Left ventricle myocardium superior (tissue), 1 donor: Measurements from ENCODE around the gene TYRP1. TPM values are rescaled to one million over a fixed set of nuclear protein-coding genes. Genes with fewer than 3 reads are reported as not detected.

Source experiments
- ATAC-seq: fragments of 200-7000 bp; cut with Tn5 transposase; one replicate; pipeline ENCODE4 v1.9.1; 2020; ENCODE audit warnings: mild to moderate bottlenecking, moderate library complexity
- DNase-seq: peaks from one replicate; pipeline ENCODE4 v3.0.0-alpha.2; 2020
- intact Hi-C: fragments of 100-400 bp; cut with micrococcal nuclease; formaldehyde crosslinking; loops from one replicate; pipeline ENCODE4 v1.11.0; 2022
- total RNA-seq: library from RNA; stranded (reverse); fragmentation: NEBNext Ultra II Directional; extraction: Animal tissue kit (Norgen Biotek cat#: 25700); gene quantifications from one replicate; pipeline ENCODE4 v1.2.1, GENCODE V29; 2021
- donor health status: DM: no; HTN: yes; CAD: no; lungs with severe emphysema.

The TYRP1 gene
- total RNA-seq, 1 donor from 2014 or later: 43.8 TPM

DNA sequence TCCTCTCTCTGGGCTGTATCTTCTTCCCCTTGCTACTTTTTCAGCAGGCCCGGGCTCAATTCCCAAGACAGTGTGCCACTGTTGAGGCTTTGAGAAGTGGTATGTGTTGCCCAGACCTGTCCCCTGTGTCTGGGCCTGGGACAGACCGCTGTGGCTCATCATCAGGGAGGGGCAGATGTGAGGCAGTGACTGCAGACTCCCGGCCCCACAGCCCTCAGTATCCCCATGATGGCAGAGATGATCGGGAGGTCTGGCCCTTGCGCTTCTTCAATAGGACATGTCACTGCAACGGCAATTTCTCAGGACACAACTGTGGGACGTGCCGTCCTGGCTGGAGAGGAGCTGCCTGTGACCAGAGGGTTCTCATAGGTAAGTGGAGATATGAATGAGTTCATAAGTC is 828 bp downstream of the TYRP1 start:
- ATAC-seq: no peak
- DNase-seq: no peak
- intact Hi-C loops: no loop called here

- DNase-seq (peak; percentile 34), ATAC-seq (peak; percentile 90)
- intact Hi-C loops: no loop called here
Measured at GRCh38 chr9:12695474-12695873, 2.3 kb downstream of the TYRP1 start.

DNA sequence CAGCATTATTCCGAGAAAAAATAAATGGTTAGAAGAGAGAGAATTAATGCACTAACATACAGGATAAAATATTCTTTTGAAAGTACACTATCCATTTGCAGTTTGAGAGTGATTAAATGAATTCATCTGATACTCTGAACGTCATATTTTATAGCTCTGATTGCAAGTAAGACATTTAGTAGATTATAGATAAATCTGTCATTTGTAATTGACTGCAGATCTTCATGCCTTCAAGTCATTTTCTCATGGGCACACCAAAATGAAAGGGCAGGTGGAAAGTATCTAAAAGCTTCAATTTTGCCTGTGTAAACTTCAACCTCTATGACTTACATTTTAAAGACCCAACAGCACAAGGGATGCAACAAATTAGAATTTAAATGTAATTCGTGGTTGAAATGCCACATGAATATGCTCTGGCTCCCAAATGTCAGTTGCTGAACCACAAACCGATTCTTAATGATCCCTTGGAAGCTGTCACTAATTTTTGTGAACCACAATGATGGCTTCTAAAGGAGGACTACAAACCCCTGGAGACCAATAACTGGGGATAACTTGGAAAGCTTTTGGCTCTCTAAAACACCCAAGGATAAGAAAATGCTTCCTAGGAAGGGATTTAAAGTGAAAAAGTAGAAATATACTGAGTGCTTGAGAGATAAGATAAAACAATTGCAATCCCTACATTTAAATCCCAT is 3.9 kb downstream of the TYRP1 start:
- intact Hi-C loops: no loop called here
- DNase-seq (no peak), ATAC-seq (no peak)

DNA sequence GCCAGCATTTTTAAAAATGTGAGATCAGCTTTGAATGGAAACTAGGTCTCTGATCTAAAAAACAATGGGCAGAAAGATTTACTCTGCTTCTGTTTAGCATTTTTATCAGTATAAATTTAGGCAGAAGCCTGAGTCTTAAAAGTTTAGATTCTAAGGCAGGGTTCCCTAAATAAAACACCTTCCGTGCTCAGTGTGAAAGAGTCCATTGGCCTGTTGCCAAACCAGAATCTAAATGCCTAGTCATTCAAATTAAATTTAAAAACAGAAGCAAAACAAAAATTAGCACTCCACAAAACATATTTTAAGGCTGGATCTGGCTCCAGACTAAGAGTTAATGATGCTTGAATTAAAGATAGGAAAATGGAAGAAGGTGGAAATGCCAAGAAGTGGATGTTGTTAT is 4.5 kb downstream of the TYRP1 start:
- DNase-seq (no peak), ATAC-seq (no peak)
- intact Hi-C loops: no loop called here

DNA sequence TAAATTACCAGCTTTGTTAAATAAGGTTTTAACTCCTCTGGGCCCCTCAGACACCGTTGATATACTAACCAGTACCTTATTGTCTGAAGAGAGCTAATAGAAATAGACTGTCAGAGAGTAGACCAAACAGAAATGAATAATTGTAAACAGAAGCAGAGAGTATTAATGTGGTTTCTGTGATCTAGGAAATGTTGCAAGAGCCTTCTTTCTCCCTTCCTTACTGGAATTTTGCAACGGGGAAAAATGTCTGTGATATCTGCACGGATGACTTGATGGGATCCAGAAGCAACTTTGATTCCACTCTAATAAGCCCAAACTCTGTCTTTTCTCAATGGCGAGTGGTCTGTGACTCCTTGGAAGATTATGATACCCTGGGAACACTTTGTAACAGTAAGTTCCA is 5.1 kb downstream of the TYRP1 start:
- intact Hi-C loops: no loop called here
- no peak for ATAC-seq
- no peak for DNase-seq

- intact Hi-C loops: no loop called here
- DNase-seq (no peak), ATAC-seq (peak; percentile 59)
Measured at GRCh38 chr9:12698986-12699385, 5.8 kb downstream of the TYRP1 start.

GRCh38 chr9:12699529-12699928 is 6.3 kb downstream of the TYRP1 start:
- ATAC-seq (no peak), DNase-seq (no peak)
- intact Hi-C loops: no loop called here

GRCh38 chr9:12701126-12701525 is 7.9 kb downstream of the TYRP1 start:
- intact Hi-C loops: no loop called here
- DNase-seq (no peak), ATAC-seq (no peak)

GRCh38 chr9:12702160-12702758 is 9.1 kb downstream of the TYRP1 start:
- intact Hi-C loops: no loop called here
- DNase-seq (no peak), ATAC-seq (peak; percentile 69)

- intact Hi-C loops: no loop called here
- DNase-seq (no peak), ATAC-seq (no peak)
Measured at GRCh38 chr9:12703996-12704395, 10.8 kb downstream of the TYRP1 start.

GRCh38 chr9:12705738-12706391 is 12.7 kb downstream of the TYRP1 start:
- DNase-seq (no peak), ATAC-seq (no peak)
- intact Hi-C loops: no loop called here

DNA sequence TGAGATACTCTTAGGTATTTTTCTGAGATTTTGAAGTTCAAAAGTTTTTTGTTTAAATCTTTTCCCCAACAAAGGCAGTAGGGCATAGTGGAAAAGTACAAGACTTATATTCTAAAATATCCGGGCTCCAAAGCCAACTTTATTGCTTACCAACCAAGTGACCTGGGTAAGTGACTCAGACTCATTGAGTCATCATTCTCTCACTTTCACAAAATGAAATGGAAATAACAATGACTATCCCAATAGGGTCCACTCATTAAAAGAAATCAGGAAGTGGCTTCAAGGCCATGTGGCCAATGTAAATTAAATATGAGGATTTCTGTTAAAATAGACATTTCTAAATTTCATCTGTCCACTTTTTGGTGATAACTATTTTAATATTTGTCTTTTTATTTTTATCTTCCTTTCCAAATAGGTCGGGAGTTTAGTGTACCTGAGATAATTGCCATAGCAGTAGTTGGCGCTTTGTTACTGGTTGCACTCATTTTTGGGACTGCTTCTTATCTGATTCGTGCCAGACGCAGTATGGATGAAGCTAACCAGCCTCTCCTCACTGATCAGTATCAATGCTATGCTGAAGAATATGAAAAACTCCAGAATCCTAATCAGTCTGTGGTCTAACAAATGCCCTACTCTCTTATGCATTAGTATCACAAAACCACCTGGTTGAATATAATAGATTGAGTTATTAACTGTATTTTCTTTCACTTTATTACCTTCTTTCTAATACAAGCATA is 15.5 kb downstream of the TYRP1 start:
- no peak for ATAC-seq
- intact Hi-C loops: no loop called here
- DNase-seq: no peak

DNA sequence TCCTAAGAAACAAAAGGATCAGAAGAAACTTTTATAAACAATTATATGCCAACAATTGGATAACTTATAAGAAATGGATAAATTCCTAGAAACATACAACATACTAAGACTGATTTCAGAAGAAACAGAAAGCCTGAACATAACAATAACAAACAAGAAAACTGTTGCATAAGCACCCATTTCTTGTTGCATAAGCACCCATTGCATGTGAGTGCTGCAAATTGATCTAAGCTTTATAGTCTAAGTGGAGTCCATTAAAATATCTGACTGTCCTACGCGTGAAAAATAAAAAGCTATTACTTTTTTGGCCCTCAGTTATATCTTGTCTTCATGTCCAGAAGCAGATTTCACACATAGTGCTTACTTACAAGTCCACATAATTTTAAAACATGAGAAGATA is 19.3 kb downstream of the TYRP1 start:
- no peak for ATAC-seq

DNA sequence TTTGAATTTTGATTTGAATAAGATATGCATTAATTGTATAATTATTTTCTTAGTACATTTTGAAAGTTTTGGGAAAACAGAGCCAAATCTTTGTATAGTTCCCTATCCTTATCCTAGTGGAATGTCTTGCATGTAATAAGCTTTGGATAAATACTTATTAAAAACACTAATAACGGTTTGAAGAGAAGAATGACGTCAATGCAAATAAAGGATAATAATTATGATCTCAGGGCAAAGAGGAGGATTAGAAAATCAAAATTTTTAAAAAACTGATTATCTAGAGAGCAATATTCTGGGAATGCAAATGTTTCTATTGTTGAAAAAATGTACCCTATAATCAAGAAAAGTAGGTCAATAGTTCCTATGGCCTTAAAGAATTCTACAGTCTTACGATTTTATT is 22.1 kb downstream of the TYRP1 start:
- DNase-seq (no peak), ATAC-seq (no peak)
- intact Hi-C loops: no loop called here

More for the DNA sequence above, 19.3 kb downstream of the TYRP1 start:
- DNase-seq: no peak
- intact Hi-C loops: no loop called here

DNA sequence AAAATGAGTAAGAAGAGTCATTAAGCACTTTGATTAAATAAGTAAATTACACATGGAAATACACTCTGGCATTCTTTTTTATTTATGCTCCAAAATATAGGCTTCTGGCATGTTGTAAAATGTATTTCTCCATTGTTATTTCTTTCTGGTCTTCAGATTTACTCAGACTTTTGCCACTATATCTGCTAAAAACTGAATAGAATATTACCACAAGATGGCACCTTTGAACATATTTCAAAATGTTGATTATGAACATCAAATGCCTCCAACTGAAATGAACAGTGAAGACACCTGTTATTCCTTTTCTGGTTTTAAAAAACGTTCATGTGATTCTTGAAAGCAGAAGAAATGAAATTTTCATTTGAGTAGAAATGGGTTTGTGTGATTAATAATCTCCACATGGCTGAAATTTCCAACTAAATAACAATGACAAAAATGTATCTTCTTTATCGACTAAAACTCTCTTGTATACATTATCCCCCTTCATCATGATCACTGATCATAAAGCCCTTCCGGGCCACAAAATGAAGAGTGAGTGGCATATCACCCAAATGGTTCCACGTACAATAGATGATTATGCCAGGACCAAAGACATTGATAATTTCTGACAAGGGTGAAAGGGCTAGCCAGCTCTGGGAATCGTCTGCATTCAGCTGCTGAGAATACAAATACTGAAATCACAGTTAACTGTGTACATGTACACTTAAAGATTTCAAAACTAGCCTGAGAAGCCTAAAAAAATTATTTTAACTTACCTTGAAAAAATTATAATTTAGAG is 23.8 kb downstream of the TYRP1 start:
- intact Hi-C loops: no loop called here
- no peak for DNase-seq

GRCh38 chr9:12717907-12718306 is 24.7 kb downstream of the TYRP1 start:
- ATAC-seq (no peak), DNase-seq (no peak)
- intact Hi-C loops: loop anchor here (2.0 kb wide), 1 partner anchor 371 kb away; no protein-coding TSS in a partner anchor

More for the DNA sequence above, 23.8 kb downstream of the TYRP1 start:
- ATAC-seq: no peak

DNA sequence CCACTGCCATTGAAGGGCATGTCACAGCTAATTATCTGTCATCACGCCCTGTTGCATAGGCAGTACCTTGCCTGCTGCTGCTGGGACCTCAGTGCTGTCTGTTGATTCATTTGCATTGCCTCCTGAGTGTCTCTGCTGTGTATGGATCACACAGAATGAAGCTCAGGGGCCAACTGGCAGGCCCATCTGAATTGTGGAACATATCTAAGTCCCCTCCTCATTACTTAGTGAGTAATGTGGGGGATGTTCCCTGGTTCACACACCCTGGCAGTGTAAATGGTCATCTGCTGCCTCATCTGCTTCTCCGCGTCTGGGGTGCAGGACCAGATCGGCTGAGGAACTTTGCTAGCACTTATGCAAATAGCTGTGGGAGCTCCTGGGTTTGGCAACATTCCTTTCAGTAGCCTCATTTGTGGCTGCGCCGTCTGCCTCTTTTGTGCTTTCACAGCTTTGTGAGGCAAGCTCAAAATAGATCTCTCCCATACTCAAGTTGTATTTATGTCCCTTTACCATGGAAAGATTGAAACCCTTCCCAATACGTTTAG is 25.4 kb downstream of the TYRP1 start:
- peak; percentile 23 for DNase-seq
- peak; percentile 69 for ATAC-seq
- intact Hi-C loops: loop anchor here (2.0 kb wide), 1 partner anchor 370 kb away; no protein-coding TSS in a partner anchor

GRCh38 chr9:12719431-12719830 is 26.2 kb downstream of the TYRP1 start:
- no peak for DNase-seq
- intact Hi-C loops: loop anchor here (2.0 kb wide), 1 partner anchor 369 kb away; no protein-coding TSS in a partner anchor
- ATAC-seq: peak; percentile 58

DNA sequence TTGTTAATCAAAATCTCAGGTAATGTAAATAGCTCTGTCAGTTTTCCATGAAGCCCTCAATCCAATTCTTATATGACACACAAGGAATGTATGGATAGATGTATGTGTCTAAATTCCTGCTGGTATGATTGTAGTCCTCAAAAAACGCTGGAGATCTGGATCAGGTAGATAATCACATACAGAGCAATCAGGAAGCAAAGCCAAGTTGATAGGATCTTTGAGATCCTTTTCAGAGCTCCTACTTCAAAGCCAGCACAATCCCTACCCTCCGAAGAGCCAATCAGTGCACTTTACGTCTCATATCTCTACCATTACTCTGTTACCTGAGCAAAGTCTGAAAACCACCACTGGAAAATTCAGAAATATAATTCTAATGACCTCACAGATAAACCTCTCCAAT is 27.4 kb downstream of the TYRP1 start:
- intact Hi-C loops: loop anchor here (5.0 to 10.0 kb wide), 2 partner anchors 54 to 162 kb away; partner anchors contain the start of gene LURAP1L
- DNase-seq: no peak
- ATAC-seq: no peak
